Measurements from ENCODE around the gene NTF3.

The NTF3 gene

DNA sequence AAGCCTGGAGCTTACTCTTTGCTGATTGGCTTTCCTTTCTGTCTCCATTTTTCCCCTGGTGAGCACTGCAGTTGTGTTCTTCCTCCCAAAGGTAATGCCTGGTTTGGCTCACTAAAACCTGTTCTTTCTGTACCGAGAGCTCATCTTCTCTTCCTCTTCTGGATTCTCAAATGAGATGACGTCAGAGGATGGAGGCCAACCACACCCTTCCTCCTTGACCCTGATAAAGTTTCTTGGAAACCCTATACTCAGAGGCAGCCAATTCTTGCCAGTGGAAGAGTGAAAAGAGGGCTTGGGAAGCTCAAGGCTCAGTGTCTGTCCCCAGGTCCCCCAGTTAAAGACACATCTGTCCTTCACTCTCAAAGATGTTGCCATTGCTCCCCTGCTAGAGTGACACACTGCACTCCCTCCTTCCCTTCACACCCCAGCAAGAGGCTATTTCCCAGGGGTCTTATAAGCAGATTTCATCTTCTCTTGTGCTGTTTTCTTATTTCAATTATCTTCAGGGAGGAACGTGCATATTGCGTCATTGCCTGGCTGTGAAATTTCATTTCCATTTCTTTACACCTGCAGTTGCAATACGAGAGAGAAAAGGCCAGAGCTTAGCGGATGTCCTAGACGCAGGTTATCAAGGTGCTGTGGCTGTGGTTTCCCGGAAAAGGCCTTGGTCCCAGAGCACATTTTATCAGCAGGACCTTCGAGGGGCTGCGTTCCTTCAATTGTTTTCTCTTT, 27.3 kb downstream of the NTF3 start:
- FAIRE-seq: no peak

DNA sequence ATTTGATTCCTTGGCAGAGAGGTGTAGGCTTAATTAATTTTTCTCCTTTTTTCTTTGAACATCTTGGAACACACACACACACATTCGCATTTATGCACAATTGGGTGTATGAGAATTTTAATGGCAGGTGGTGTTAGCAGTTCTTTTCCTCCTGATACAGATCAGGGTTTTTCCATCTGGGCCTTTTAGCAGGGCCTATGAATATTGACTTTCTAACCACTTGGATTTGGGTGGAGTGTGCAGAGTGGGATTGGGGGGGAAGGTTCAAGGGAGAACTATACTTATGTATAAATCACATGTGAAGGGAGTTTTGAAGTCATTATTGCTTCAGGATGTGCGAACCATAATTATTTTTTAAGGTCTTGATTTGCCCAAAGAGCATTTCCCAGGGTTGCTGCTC, 28.9 kb downstream of the NTF3 start:
- FAIRE-seq: no peak

DNA sequence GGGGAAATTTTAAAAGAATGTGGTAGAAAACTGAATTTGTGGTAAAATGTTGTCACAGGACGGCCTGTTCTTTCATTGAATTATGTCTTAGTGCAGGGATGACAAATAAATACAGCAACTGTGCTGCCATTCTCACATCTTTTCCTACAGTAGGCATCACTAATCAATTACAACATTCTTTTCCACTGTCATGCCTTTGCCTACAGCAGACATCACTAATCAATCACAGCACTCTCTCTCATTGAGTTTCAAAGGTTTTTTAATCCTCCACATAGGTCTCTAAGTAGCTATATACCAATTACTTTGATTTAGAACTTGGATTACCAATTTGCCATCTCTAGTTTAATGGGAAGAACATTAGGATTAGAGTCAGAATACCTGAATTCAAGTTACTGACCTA, 30.1 kb downstream of the NTF3 start:
- no peak for FAIRE-seq

DNA sequence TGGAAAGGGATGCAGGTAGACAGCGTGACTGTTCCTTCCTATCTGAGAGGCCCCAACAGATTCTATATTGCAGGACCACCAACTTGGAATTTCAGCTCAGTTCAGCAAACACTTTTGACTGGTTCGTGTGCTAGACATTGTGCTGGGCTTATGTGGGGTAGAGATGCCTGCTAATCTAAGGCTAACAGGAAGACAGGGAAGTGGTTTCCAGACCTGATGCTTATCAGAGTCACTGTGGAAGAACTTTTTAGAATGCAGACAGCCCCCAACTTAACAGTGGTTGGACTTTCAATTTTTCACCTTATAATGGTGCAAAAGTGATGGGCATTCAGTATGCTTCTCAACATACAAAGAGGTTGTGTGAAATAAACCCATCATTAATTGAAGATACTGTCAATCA, 32.2 kb downstream of the NTF3 start:
- FAIRE-seq: no peak

DNA sequence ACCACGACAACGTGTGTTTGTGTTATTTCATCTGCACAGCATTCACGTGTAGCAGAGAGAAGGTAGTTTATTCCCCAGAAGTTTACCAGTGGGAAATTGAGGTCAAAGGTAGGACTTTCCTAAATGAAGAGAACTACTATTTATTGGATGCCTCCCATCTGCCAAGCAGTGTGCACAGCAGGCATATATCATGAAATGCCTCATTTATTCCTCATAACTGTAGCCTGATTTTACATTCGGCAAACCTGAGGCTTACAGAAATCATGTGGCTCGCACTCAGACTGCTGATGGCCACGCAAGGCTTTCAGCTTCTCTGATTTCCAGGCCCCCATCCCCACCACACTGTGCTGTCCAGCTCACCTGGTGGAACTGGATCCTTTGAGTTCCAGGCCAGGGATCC, 33.5 kb downstream of the NTF3 start:
- no peak for FAIRE-seq

DNA sequence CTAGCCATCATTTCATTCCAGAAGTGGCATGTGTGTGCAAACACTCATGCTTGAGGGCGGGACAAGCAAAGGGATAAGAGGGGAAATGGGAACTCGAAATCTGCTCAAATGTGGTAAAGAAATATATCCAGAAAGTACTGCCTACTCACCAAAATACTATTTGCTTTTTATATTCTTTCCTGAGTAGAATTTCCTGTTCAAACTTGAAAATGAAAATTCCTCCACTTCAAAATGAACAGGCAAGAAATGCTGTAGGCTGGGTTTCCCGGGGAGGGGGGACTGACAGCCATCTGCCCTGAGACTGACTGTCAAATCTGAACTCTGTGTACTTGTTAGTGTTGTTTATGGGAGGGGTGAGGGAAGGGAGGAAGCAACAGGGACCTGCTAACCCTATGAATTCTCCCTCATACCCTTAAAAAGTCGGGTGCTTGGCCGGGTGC, 34.6 kb downstream of the NTF3 start:
- FAIRE-seq: no peak

DNA sequence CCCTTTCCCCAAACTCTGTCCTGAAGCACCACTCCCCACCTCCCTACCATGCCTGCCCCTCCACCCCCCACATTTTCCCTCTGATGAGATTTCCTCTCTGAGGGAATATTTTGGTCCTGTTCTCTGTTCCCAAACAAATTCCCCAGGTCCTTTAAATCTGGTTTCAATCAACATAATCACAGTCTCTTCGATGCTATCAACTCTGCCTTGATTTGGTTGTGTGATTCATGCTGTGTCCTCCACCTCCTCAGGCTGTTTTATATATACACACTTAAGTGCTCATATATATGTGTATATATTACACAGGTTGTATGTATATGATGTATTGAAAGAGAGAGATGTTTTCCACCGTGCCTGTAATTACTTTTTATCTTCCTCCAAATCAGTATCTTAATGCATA, 36.0 kb downstream of the NTF3 start:
- FAIRE-seq: no peak

DNA sequence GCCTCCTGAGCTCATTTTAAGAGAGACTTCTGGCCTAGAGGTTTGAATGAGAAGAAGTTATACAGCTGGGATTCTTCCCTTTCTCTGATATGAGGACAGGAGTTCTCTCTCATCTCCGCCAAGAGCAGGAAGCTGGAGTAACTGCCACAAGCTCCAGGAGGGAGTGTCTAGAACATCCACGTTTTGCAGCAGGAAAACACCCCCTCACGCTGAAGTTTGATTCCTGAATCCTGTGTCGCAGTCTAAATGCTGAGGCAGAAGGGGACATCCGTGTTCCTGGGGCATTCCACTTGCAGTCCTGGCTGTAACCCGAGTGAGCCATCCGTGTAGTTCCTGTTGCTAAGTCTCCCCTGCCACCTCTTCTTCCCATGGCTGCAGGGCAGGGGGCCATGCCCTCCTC, 38.3 kb downstream of the NTF3 start:
- no peak for FAIRE-seq

DNA sequence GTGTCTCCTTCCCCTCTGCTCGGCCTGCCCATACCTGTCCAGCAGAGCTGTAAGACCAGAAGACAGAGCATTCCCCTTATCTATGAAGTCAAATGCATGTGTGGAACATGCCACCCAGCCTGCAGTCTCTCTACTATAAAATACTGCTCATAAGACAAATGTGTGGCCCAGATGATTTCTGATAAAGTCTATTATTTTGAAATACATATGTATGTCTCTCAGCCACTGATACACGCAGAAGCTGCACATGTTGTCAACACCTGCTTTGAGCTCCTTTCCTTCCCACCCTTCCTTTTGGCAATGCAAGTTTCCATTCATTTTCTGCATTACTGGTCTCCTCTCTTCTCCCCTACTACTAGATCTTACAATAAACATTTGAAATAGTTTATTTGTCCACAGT, 38.8 kb downstream of the NTF3 start:
- FAIRE-seq: no peak

DNA sequence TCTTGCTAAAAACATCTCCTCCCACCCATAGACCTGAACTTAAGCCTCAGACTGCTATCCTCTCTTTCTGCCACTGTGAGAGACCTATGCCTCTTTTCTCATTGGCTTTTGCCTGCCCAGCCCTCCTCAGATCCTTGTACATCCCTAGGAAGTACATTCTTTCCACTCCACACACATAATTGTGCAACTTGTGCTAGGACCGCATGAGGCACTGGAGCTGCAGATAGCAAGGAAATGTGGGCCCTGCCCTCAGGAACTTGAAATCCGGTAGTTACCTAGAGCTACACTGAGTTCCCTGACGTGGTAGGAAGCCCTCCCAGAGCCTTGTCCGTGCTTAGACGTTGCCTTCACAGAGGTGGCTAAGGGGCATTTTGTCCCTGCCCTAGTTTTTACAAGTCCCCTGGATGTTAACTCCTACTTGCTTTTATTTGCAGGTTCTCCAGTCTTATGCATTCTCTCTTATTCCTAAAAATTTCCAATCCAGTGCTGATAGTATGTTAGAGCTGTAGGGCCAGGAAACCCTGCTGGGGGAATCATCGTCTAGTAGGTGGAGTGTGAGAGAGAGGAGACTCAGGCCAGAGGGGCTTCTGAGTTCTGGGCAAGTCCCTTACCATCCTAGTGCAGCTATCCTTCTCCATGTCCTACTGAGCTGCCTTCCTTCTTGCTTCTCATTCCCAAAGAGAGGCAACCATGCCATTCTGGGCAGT, 41.3 kb downstream of the NTF3 start:
- no peak for FAIRE-seq

DNA sequence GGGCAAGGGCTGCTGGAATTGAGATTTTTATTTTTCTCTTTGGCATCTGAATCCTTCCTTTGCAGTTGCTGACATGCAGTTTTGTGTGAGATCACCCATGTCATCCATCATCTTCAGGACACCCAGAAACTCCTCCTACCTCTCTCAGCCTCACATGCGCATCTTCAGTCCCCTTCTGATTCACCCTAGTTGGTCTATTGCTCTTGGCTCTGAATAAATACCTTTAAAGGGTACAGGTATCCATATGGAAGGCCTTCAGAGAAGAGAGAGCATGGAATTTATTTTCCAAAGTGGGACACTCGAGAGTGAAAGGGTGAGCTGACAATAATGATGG, 41.8 kb downstream of the NTF3 start:
- no peak for FAIRE-seq

DNA sequence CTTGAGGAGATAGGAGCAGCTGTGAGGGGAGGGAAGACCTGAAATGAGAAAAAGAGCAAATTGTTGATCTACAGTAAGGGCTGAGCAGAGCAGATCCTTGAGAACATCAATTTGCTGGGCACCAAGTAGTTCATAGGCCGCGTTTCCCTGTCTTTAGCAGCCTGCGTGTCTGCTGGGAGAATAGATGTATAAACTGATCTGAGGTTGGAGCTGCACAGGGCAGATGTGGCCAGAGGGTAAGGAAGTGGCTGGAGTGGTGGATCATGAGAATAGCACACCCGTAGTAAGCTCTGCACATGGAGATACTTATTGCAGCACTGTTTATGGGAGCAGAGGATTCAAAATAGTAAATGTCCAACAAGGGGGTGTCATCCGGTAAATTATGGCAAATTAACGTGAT, 44.4 kb downstream of the NTF3 start:
- FAIRE-seq: no peak

DNA sequence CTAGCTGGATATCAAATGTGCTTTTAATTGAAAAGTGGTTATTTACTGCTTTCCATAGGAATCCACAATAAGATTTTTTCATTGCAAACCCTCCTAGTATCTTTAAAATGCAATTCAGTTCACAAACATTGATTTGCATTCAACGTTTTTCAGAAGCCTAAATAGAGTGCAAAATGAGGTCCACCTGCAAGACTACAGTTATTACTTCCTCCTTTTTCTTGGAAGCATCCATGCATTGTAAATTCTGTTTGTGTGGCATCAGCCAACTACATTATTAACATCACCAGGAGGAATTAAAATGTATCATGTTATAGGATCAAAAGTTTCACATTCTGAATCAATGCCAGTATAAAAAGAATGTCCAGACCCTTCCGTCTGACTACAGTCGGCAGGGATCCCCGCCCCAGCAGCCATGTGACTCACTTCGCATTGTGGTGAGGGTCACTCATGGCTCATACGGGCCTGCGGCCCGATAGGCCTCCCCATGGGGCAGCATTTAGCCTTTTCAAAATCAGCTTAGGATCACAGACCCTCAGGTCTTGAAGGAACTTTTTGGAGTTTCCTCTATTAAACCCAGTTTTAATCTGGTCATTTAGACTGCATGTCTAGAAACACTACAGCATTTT, 46.3 kb downstream of the NTF3 start:
- FAIRE-seq: no peak

DNA sequence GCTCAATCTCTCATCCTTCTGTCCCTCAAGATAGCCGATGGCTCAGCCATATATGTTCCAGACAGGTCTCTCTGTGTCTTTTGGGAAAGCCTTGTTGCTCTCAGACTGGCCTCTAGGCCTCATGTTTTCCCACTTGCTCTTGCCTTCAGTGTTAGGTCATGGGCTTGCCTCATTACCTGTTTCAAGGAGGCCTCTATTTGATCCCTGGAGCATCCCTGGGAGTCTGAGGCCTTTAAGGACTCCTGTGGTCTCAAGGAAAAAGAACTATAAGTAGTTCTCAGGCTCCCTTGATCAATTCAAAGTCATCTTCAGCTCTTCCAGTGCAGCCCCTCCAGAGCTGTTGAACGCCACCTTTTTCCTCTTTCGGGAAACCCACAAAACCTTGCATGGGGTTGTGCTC, 47.9 kb downstream of the NTF3 start:
- FAIRE-seq: no peak

DNA sequence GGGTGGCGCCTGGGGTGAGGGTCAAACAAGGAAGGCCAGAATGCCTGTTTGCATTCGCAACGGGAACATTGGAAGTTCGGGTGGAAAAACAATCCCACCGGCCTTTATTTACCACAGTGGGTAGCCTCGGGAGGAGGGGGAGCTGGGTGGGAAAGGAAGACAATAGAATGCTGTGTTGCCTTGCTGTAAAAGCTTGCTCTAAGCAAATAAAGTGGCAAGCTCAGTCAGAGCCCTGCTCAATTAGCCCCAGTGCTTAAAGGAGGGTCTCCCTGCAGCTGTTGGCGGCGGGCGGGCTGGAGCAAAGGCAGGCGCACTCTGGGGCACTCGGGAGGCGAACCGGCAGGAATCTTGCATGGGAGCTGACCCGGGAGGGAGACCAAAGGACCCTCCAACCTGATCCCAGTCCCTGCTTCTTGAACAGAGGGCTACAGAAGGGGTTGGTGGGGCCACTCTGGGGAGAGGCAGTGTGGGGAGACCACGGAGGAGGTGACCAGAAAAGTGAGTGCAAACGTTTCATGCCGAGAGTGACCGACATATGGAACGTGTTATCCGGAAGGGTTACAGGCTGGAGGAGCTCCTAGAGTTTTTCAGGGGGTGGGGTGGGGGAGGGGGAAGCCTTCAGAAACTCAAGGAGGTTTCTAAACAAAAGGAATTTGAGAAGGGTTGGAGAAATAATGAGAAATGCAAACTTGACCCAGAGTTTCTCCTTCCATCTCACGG, 48.5 kb downstream of the NTF3 start:
- FAIRE-seq: no peak

DNA sequence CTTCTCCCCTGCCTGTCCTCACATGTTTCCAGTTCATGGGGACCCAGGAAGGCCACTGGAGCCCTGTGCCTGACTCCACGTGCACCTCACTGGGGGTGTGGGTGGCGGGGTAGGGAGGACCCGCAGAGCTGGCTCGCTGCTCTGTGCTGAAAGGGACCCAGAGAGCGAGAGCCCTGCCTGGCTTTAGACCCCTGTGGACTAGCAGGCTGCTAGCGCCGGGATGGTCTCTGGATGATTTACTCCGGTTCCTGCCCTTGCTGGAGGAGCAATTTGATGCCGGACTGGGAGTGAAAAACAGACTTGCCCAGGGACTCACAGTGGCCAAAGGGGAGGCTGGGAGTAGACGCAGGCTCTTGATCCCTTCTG, 49.0 kb downstream of the NTF3 start:
- no peak for FAIRE-seq

DNA sequence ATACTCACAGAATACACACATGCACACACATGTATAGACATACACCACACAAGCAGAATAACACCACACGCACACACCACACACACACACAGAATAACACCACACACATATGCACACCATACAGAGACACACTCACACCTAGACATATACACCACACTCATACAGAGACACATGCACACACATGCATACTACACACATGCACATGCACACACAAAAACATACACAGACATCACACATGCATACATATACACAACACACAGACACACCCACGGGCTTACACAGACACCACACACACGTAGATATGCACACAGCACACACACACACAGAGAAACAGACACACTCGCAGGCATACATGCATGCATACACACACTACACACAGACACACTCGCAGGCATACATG, 49.7 kb downstream of the NTF3 start:
- no peak for FAIRE-seq

DNA sequence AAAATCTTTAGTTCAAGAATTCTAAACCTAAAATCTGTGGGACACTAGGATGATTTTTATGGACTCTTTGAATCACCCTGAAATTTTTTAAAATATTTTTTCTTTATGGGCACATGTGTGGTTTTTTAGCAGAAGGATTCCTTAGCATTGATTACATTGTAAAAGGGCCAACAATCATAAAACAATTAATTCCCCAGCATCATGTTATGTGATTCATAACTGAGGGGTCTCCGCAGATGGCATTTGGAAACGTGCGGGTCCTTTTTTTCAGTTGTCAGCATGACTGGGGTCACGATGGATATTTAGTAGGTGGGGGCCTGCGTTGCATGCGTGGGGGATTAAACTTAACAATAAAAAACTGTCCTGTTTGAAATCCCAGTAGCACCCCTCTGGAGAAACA, 52.5 kb downstream of the NTF3 start:
- no peak for FAIRE-seq

DNA sequence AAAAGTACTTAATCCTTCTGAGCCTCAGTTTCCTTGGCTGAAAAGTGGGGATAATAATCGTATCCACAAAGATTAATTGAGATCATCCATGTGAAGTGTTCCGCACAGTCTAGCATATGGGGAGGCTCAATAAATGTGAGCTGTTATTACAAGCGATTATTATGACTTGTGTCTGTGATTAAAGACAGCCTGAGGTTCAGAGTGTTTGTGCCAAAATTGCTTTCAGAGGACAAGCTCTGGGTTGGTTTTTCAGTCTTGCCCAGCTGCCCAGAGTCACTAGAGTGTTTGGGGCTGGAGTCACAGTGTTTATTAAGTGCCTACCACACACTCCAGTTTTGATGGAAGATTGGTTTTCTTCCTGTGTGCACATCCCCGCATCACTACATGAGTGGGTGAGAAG, 53.5 kb downstream of the NTF3 start:
- FAIRE-seq: no peak

DNA sequence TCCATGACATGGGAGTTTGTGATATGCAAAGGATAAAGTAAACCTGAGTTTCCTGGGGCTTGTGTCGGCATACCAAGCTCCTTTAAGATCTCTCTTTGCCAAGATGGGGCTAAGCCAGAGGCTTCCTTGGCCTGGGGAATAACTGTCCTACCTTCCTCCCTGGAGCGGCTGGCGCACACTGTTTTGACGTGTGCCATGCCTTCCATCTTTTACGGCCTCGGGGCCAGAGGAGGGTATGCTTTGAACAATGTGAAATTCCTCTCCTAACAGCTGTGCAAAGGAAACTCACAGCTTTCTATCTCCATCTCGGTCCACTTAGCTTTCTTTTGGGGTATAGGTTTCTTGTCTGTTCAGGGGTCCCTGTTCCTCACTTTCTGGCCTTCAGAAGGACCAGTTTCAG, 55.2 kb downstream of the NTF3 start:
- no peak for FAIRE-seq

DNA sequence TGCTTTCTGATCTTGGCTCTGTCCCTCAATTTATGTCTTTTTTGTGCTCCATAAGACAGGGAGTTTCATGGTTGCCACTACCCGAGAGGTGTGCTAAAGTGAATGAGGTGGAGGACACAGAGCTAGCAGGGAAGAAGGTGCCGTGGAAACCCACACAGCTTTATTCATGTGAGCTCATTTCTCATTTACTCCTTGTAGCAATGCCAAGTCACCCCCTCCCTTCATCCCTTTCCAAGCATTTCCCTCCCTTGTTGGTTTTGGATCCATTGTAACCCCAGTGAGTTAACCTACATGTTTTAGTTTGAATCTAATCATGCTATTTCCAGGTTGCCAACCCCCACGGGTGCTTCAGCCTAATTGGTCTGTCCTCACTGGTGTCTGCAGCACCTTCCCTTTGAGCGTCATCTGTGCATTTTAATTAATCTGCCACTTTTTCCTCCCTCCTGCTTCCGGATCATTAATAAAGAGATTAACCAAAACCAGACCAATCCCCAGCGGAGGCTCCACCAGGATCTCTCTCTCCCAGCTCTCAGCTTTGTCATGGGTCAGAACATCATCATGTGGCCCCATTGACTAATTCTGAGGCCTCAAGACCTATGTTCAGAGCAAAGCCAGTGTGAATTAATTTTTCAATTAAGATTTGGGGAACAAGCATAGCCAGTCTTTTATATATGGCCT, 56.2 kb downstream of the NTF3 start:
- FAIRE-seq: no peak

DNA sequence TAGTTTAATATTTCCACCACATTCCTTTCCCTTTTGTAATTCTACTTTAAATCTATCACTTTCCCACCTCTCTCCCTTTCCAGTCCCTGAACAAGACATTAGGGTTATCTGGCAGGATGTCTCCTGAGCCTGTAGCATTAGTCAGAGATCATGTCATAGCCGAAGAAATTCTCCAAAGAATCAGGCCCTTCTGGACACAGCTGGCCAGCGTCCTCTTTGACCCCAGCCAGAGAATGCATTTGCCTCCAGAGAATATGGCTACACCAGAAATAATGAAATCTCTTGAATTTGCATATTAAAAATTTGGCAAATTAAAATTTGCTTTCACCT, 56.7 kb downstream of the NTF3 start:
- FAIRE-seq: no peak

DNA sequence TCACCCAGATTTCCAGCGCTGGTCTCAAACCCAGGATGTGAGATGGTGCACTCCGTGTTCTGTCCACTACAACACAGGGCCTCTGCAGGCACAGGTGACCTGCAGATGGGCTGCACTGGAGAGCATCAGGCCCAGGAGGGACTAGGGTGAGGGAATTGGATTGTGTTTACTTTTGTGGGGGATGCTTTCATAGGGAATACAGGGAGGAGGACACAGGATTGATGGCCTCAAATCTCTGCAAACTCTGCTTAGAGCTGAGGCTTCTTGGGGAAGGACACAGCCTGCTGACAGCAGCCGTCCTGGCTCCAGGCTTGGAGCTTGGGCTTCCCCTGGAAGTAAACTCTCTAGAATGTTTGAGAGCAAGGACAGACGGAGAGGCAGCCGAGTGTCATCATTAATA, 57.1 kb downstream of the NTF3 start:
- no peak for FAIRE-seq

Data from islet of Langerhans (tissue), 1 donor.